DMS153 treated with DMSO at 0.1 percent for 48 hours (cell line): Measurements from ENCODE around the gene CD9.
"Not testable (repeated sequence)": the region's sequence is repeated elsewhere in the genome, so short reads cannot be mapped to it uniquely, and the experiment has no call there.

ENCODE experiments used
- DNase-seq: peaks from one replicate; lab custom pipeline; 2025; ENCODE audit not compliant: unreplicated experiment; lab: John Stamatoyannopoulos, UW

The CD9 gene

GRCh38 chr12:6200256-6201212 lies at the start of gene CD9:
Gene CD9 (plus strand): TSS chr12:6200400. CDS start chr12:6200500, 100 bp downstream.
- DNase-seq = no peak

- DNase-seq = no peak
Measured at GRCh38 chr12:6154730-6155459, 45.3 kb upstream of the CD9 start.

- no peak for DNase-seq
Measured at GRCh38 chr12:6157482-6157881, 42.7 kb upstream of the CD9 start.

- DNase-seq = no peak
Measured at GRCh38 chr12:6158255-6158654, 41.9 kb upstream of the CD9 start.

GRCh38 chr12:6158749-6159148 lies 41.5 kb upstream of the CD9 start:
- DNase-seq = no peak

- not testable (repeated sequence) for DNase-seq
Measured at GRCh38 chr12:6159166-6160011, 40.8 kb upstream of the CD9 start.

GRCh38 chr12:6160049-6160649 lies 40.1 kb upstream of the CD9 start:
- not testable (repeated sequence) for DNase-seq

GRCh38 chr12:6161124-6161882 lies 38.9 kb upstream of the CD9 start:
- no peak for DNase-seq

GRCh38 chr12:6163416-6164060 lies 36.7 kb upstream of the CD9 start:
- DNase-seq = no peak

- no peak for DNase-seq
Measured at GRCh38 chr12:6165395-6165794, 34.8 kb upstream of the CD9 start.

- no peak for DNase-seq
Measured at GRCh38 chr12:6166808-6167207, 33.4 kb upstream of the CD9 start.

GRCh38 chr12:6167327-6168280 lies 32.6 kb upstream of the CD9 start:
- no peak for DNase-seq

- DNase-seq = no peak
Measured at GRCh38 chr12:6171409-6172015, 28.7 kb upstream of the CD9 start.

- DNase-seq = no peak
Measured at GRCh38 chr12:6172086-6172485, 28.1 kb upstream of the CD9 start.

- no peak for DNase-seq
Measured at GRCh38 chr12:6172862-6173261, 27.3 kb upstream of the CD9 start.

- no peak for DNase-seq
Measured at GRCh38 chr12:6177642-6178358, 22.4 kb upstream of the CD9 start.
